ENCODE data around the gene ALG14.

- no peak for TF ChIP-seq CTCF (IDR thresholded peaks at IDR 0.05; ENCODE audit: insufficient read depth, low read length, poor library complexity, severe bottlenecking)
- no peak for TF ChIP-seq EZH2phosphoT487 (conservative IDR thresholded peaks at IDR 0.05; ENCODE audit: low read length)
These were observed 91.9 kb downstream of the ALG14 start for GRCh38 chr1:94980582-94981574.
